NCI-H1694 (cell line): ENCODE measurements around the gene APOBEC4.
"Not testable (repeated sequence)": the region's sequence is repeated elsewhere in the genome, so short reads cannot be mapped to it uniquely, and the experiment has no call there.

Experiments
- DNase-seq: peaks from one replicate; lab custom pipeline; 2025; lab: John Stamatoyannopoulos, UW

The APOBEC4 gene

GRCh38 chr1:183652547-183653461 is at the start of gene APOBEC4:
TSS of gene APOBEC4 (minus strand) at chr1:183653316. CDS start at chr1:183648781, 4,535 bp downstream.
- peak; percentile 95 for DNase-seq

- no peak for DNase-seq
Measured at GRCh38 chr1:183702813-183703198, 49.7 kb upstream of the APOBEC4 start.

- no peak for DNase-seq
Measured at GRCh38 chr1:183702087-183702812, 49.1 kb upstream of the APOBEC4 start.

- no peak for DNase-seq
Measured at GRCh38 chr1:183699616-183700160, 46.6 kb upstream of the APOBEC4 start.

- no peak for DNase-seq
Measured at GRCh38 chr1:183697814-183698590, 44.9 kb upstream of the APOBEC4 start.

- no peak for DNase-seq
Measured at GRCh38 chr1:183696981-183697380, 43.9 kb upstream of the APOBEC4 start.

GRCh38 chr1:183694755-183695154 is 41.6 kb upstream of the APOBEC4 start:
- no peak for DNase-seq

GRCh38 chr1:183694066-183694465 is 41.0 kb upstream of the APOBEC4 start:
- no peak for DNase-seq

GRCh38 chr1:183693521-183693920 is 40.4 kb upstream of the APOBEC4 start:
- DNase-seq, result no peak

- DNase-seq, result no peak
Measured at GRCh38 chr1:183689762-183690204, 36.7 kb upstream of the APOBEC4 start.

GRCh38 chr1:183688341-183689060 is 35.4 kb upstream of the APOBEC4 start:
- DNase-seq, result no peak

- no peak for DNase-seq
Measured at GRCh38 chr1:183687546-183688304, 34.6 kb upstream of the APOBEC4 start.

GRCh38 chr1:183686229-183686628 is 33.1 kb upstream of the APOBEC4 start:
- no peak for DNase-seq

- peak; percentile 75 for DNase-seq
Measured at GRCh38 chr1:183685112-183685713, 32.1 kb upstream of the APOBEC4 start.

GRCh38 chr1:183679363-183679762 is 26.2 kb upstream of the APOBEC4 start:
- not testable (repeated sequence) for DNase-seq

GRCh38 chr1:183678819-183679218 is 25.7 kb upstream of the APOBEC4 start:
- no peak for DNase-seq

GRCh38 chr1:183676586-183677189 is 23.6 kb upstream of the APOBEC4 start:
- no peak for DNase-seq

GRCh38 chr1:183675883-183676585 is 22.9 kb upstream of the APOBEC4 start:
- no peak for DNase-seq

- DNase-seq, result no peak
Measured at GRCh38 chr1:183675381-183675780, 22.3 kb upstream of the APOBEC4 start.
